ENCODE measurements around the gene ANKRD2.
"Not testable (repeated sequence)": the region's sequence is repeated elsewhere in the genome, so short reads cannot be mapped to it uniquely, and the experiment has no call there.

ANKRD2 gene

DNA sequence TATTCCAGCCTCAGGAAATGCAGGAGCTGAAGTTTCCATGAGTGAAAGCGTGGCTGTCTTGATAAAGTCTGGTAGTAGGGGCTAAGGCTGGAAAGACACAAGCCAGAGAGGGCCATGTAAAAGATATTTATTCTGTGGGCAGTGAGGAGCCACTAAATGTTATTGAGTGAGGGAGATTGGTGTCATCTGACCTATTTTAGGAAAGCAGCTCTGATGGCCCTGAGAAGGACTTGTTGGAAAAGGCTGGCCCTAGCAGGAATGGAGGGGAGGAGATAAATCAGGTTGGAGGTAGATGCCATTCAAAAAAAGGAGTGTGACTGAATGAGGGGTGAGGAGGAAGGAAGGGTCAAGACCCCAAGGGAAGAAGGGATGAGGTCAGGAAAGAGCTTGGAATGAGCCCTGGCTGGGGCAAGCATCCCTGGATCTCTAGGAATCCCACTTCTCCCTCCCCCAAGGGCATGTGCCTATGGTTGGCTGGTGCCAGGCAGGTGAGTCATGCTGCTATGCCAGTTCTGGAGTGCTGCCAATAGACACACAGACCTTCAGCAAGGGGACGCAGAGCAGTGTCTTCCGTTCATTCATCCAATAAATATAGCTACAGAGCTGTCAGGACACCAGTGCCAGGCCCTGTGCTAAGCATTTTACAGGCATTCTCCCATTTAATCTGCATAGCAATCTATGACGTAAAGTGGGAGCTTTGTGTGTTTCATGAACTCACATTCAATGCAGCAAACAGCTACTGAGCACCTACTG lies 2.0 kb downstream of the ANKRD2 start:
- no peak for DNase-seq

DNA sequence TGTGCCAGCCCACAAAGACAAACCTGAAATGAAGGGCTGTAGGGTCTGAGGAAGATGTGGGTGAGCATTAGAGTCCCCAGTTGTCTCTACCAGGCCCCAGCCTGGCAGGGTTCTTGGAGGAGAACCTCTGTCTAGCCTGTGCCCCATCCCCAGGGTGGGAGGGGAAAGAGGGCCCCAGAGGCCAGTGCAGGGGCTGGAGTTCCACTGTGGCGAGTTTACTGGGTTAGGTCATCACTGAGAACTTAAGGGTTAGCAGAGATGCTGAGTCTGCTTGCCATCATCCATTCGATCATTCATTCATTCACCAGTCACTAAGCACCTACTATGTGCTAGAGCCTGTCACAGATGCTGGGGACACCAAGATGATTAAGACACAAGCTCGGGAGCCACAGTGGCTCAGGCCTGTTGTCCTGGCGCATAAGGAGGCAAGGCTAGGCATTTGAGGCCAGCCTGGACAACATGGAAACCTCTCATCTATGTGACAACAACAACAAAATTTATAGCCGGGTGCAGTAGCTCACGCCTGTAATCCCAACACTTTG lies 2.6 kb downstream of the ANKRD2 start:
- no peak for DNase-seq

DNA sequence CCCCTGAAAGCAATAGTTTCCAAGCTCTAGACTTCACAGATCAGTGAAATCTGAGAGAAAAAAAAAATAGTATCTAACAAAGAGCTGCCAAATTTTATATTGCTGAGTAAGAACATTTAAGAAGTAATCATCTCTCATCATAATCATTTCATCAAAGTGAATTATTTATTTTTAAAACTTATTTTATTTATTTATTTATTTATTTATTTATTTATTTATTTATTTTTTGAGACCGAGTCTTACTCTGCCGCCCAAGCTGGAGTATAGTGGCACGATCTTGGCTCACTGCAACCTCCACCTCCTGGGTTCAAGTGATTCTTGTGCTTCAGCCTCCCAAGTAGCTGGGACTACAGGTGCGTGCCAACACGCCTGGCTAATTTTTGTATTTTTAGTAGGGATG lies 3.9 kb downstream of the ANKRD2 start:
- not testable (repeated sequence) for DNase-seq

- no peak for DNase-seq
Measured at GRCh38 chr10:97577701-97578100, 5.1 kb downstream of the ANKRD2 start.

GRCh38 chr10:97578171-97578844 lies 5.7 kb downstream of the ANKRD2 start:
- no peak for DNase-seq

- DNase-seq = no peak
Measured at GRCh38 chr10:97580421-97581367, 8.1 kb downstream of the ANKRD2 start.

DNA sequence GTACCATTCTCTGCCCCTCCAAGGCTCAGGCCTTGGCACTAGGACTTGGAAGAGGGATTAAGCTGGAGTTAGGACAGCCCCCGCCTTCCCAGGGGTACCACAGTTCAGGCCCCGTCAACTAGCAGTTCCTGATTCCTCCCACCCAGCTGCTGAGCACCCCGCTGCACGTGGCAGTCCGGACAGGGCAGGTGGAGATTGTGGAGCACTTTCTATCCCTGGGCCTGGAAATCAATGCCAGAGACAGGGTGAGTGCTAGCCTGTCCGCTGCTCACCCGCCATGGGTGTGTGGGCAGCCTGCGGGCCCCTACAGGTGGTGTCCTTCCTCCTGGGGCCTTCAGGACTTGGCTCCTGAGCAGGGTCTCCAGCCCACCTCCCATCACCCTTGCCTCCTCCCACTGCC lies 9.6 kb downstream of the ANKRD2 start:
- no peak for DNase-seq

- DNase-seq = no peak
Measured at GRCh38 chr10:97583476-97583875, 10.9 kb downstream of the ANKRD2 start.

GRCh38 chr10:97584060-97584797 lies 11.7 kb downstream of the ANKRD2 start, which contains the start of gene HOGA1:
HOGA1 (plus strand) TSS chr10:97584389; CDS start chr10:97584704, 315 bp downstream.
- no peak for DNase-seq

- no peak for DNase-seq
Measured at GRCh38 chr10:97584798-97585438, 12.3 kb downstream of the ANKRD2 start.

GRCh38 chr10:97585439-97585811 lies 12.8 kb downstream of the ANKRD2 start:
- DNase-seq = no peak

GRCh38 chr10:97587183-97587582 lies 14.6 kb downstream of the ANKRD2 start:
- no peak for DNase-seq

- DNase-seq = no peak
Measured at GRCh38 chr10:97589479-97589878, 16.9 kb downstream of the ANKRD2 start, which contains the start of gene C10orf62. C10orf62 (plus strand) TSS chr10:97589721; CDS start chr10:97589898, 177 bp downstream.

GRCh38 chr10:97590082-97590747 lies 17.6 kb downstream of the ANKRD2 start:
- no peak for DNase-seq

- no peak for DNase-seq
Measured at GRCh38 chr10:97590748-97591495, 18.3 kb downstream of the ANKRD2 start.

DNA sequence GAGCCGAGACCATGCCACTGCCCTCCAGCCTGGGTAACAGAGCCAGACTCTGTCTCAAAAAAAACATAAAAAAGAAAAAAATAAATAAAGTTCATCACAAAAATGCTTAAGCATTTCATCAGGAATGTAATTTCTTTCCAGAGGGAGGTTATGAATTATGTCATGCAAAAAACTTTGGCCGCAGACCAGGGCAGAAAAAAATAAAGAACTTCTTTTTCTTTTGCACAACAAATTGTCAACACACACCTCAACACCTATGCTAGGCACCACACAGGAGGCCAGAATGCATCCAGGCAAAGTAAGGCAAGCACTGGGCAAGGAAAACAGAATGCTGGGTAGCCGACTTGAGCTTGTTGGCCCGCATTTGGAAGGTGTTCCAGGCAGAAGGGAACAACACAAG lies 20.8 kb downstream of the ANKRD2 start:
- DNase-seq = no peak

DNA sequence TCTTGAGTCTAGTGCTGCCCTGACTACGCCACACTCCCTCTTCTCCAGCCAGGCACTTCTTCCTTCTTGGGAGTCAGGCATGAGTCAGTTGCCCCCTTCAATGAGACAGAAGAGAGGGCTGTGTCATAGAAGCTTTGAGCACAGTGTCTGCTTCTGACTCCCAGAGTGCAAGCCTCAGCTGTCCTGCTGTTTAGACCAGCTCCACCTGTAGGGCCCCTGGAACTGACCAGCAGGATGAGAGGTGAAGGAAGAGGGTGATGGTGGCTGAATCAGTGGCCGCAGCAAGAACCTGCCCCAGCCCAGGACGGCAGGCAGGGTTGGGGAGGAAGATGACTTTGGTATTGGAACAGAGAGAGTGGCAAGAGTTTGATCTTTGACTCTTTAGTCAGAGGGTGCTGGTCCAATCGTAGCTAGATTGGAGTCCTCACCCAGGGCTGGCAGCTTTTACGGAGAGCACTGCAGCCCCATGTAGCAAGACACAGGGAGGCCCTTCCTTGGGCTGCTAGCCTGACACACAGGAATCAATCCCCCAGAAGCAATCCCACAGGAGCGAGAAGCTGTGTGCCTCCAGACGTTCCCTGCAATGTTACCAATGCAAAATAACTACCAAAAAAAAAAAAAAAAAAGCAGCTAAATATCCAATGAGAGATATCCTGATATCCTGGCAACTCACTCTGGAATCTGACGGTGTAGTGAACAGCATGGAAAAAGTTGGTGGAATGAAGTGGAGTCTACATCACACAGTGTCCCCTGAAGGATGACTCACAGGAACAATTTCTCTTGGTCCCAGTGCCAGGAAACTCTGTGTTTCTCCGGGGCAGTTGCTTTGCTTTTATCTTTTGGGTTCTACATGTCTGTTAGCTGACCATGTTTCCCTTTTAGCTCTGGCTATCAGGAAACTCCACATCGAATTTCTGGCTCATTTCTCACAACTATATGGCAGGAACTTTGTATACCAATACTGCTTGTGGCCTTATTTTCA lies 23.8 kb downstream of the ANKRD2 start:
- DNase-seq = no peak

DNA sequence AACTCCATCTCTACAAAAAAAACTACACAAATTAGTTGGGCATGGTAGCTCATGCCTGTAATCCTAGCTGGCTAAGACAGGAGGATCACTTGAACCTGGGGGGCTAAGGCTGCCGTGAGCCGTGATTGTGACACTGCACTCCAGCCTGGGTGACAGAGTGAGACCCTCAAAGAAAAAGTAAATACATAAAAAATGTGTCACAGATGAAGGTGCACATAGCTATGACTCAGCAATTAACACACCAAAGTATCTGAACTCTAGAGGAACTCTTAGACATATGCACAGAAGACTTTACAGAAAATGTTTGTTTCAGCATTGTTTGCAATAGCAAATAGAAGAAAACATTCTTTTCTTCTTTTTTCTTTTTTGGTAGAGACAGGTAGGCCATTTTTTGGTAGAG lies 25.2 kb downstream of the ANKRD2 start:
- no peak for DNase-seq

Measured in activated T-cell treated with anti-CD3 and anti-CD28 coated beads for 4 hours (primary cell).